Panc1 (cell line): Measurements from ENCODE around the gene ARF1. TPM values are rescaled to one million over a fixed set of nuclear protein-coding genes. Genes with fewer than 3 reads are reported as not detected.
A peak's percentile ranks its signal among the peaks of the same experiment; 100 is the strongest.

Experiments used
- ATAC-seq: fragments of 200-7000 bp; cut with Tn5 transposase; 2 replicates; pipeline ENCODE4 v1.9.1; 2020; ENCODE audit warnings: mild to moderate bottlenecking, moderate library complexity
- BruUV-seq: library from RNA; stranded (reverse); fragments of 400-500 nt; replicated peaks from 2 replicates; lab custom pipeline; 2021; lab: Mats Ljungman, UMichigan
- CTCF ChIA-PET: fragments of 300-600 bp; sonication (Branson Sonifier 250); formaldehyde crosslinking; loops from one replicate; lab custom pipeline; 2022; ENCODE audit warnings: antibody characterized with exemption; lab: Charles Lee
- POLR2A ChIA-PET: fragments of 300-600 bp; sonication (Branson Sonifier 250); formaldehyde crosslinking; loops from one replicate; lab custom pipeline; 2022; ENCODE audit warnings: antibody characterized with exemption; lab: Charles Lee
- DNase-seq: peaks from one replicate; pipeline ENCODE4 v3.0.0-alpha.2; 2010; ENCODE audit warnings: low read depth, low spot score
- H3K27ac ChIP-seq: 2 replicates; pipeline ENCODE4 v1.5.1; 2011; ENCODE audit warnings: mild to moderate bottlenecking, low read length, inconsistent platforms
- H3K27me3 ChIP-seq: fragments of 200-500 bp; sonication (Bioruptor generic); 2 replicates; pipeline ENCODE4 v1.6.0; 2014; ENCODE audit warnings: low read length, inconsistent platforms; ENCODE audit not compliant: control insufficient read depth, insufficient read depth
- H3K36me3 ChIP-seq: fragments of 200-500 bp; sonication (Bioruptor generic); 2 replicates; pipeline ENCODE4 v1.5.1; 2014; ENCODE audit warnings: inconsistent platforms, mild to moderate bottlenecking, low read length, moderate library complexity; ENCODE audit not compliant: control insufficient read depth, insufficient read depth
- H3K4me1 ChIP-seq: 2 replicates; pipeline ENCODE4 v1.5.1; 2011; ENCODE audit warnings: inconsistent platforms, mild to moderate bottlenecking, low read length, moderate library complexity; ENCODE audit not compliant: control insufficient read depth, insufficient read depth
- H3K4me3 ChIP-seq, 2 experiments: 2 replicates each; pipeline ENCODE4 v1.5.1; 2011 to 2012; ENCODE audit warnings: low read depth in 2 of 2, low read length in 2 of 2, mild to moderate bottlenecking in 2 of 2, inconsistent platforms in 1 of 2, moderate library complexity in 1 of 2
- H3K9me3 ChIP-seq: fragments of 200-500 bp; sonication (Bioruptor generic); 2 replicates; pipeline ENCODE4 v1.5.1; 2014; ENCODE audit warnings: low read depth, mild to moderate bottlenecking, inconsistent platforms, low read length, moderate library complexity; ENCODE audit not compliant: control insufficient read depth, insufficient read depth
- POLR2AphosphoS5 ChIP-seq: IDR thresholded peaks from 2 replicates; pipeline ENCODE4 v1.6.1; 2012; ENCODE audit warnings: mild to moderate bottlenecking, low read depth, low read length, moderate library complexity
- SIN3A ChIP-seq: IDR thresholded peaks from 2 replicates; pipeline ENCODE4 v1.6.1; 2012; ENCODE audit warnings: low read depth, mild to moderate bottlenecking, low read length, moderate library complexity, borderline replicate concordance; ENCODE audit not compliant: insufficient read depth
- TCF7L2 ChIP-seq: IDR thresholded peaks from 2 replicates; pipeline ENCODE4 v1.6.1; 2011; ENCODE audit warnings: mild to moderate bottlenecking, low read depth, low read length, inconsistent platforms
- in situ Hi-C: cut with HindIII; loops from 2 replicates; pipeline ENCODE4 v1.10.0; 2016; ENCODE audit warnings: low sequenced_read_pairs, low pct_unique_long_range_greater_than_20kb
- intact Hi-C: fragments of 100-400 bp; cut with micrococcal nuclease; formaldehyde crosslinking; loops from one replicate; pipeline ENCODE4 v1.10.0; 2022; ENCODE audit not compliant: unreplicated experiment
- total RNA-seq: library from RNA; stranded (reverse); gene quantifications from one replicate; pipeline ENCODE4 v1.2.1, GENCODE V29; 2021; ENCODE audit not compliant: unreplicated experiment
- TF ChIP-seq, protein P1 (sequence below), 2 experiments: IDR thresholded peaks; 2 replicates each; pipeline ENCODE4 v1.6.1; 2011 to 2012; ENCODE audit warnings: low read depth in 2 of 2, control low read depth in 1 of 2, low read length in 1 of 2, mild to moderate bottlenecking in 1 of 2, moderate library complexity in 1 of 2; ENCODE audit not compliant: insufficient read depth in 1 of 2
- TF ChIP-seq, protein P2 (sequence below): fragments of 450-650 bp; IDR thresholded peaks from 2 replicates; pipeline ENCODE4 v1.5.1; 2017; ENCODE audit warnings: mild to moderate bottlenecking

The ARF1 gene
- total RNA-seq, 1 experiment from 2014 or later, result 321 TPM

GRCh38 chr1:228108055-228108690 is 25.7 kb downstream of the ARF1 start:
- TF ChIP-seq SIN3A, result no peak
- TF ChIP-seq POLR2AphosphoS5, result no peak
- TF ChIP-seq, protein P1, sequence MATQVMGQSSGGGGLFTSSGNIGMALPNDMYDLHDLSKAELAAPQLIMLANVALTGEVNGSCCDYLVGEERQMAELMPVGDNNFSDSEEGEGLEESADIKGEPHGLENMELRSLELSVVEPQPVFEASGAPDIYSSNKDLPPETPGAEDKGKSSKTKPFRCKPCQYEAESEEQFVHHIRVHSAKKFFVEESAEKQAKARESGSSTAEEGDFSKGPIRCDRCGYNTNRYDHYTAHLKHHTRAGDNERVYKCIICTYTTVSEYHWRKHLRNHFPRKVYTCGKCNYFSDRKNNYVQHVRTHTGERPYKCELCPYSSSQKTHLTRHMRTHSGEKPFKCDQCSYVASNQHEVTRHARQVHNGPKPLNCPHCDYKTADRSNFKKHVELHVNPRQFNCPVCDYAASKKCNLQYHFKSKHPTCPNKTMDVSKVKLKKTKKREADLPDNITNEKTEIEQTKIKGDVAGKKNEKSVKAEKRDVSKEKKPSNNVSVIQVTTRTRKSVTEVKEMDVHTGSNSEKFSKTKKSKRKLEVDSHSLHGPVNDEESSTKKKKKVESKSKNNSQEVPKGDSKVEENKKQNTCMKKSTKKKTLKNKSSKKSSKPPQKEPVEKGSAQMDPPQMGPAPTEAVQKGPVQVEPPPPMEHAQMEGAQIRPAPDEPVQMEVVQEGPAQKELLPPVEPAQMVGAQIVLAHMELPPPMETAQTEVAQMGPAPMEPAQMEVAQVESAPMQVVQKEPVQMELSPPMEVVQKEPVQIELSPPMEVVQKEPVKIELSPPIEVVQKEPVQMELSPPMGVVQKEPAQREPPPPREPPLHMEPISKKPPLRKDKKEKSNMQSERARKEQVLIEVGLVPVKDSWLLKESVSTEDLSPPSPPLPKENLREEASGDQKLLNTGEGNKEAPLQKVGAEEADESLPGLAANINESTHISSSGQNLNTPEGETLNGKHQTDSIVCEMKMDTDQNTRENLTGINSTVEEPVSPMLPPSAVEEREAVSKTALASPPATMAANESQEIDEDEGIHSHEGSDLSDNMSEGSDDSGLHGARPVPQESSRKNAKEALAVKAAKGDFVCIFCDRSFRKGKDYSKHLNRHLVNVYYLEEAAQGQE (IDR thresholded peaks at IDR 0.05; ENCODE audit: insufficient read depth in 1 of 2, low read depth in 2 of 2, low read length in 1 of 2), result no peak
- TF ChIP-seq, protein P2, sequence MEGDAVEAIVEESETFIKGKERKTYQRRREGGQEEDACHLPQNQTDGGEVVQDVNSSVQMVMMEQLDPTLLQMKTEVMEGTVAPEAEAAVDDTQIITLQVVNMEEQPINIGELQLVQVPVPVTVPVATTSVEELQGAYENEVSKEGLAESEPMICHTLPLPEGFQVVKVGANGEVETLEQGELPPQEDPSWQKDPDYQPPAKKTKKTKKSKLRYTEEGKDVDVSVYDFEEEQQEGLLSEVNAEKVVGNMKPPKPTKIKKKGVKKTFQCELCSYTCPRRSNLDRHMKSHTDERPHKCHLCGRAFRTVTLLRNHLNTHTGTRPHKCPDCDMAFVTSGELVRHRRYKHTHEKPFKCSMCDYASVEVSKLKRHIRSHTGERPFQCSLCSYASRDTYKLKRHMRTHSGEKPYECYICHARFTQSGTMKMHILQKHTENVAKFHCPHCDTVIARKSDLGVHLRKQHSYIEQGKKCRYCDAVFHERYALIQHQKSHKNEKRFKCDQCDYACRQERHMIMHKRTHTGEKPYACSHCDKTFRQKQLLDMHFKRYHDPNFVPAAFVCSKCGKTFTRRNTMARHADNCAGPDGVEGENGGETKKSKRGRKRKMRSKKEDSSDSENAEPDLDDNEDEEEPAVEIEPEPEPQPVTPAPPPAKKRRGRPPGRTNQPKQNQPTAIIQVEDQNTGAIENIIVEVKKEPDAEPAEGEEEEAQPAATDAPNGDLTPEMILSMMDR, result no peak
- no peak for TF ChIP-seq TCF7L2
- DNase-seq, result no peak
- BruUV-seq, result no TSS peak
- Histone ChIP-seq H3K9me3 (no peaks in the 10 kb centered on the region), H3K27me3 (no peaks in the 10 kb centered on the region), H3K36me3 (peaks cover 2% of the 10 kb centered on the region; the same call in 1 of the 2 replicates), H3K27ac (peak overlapping the region; percentile 86), H3K4me1 (peaks cover 15% of the 10 kb centered on the region), H3K4me3 (peak overlapping the region; percentile 94 to 100)
- ChIA-PET CTCF (no interaction called here), POLR2A (no interaction called here)
- intact Hi-C loops (no loop called here), in situ Hi-C loops (no loop called here)
- no peak for ATAC-seq

GRCh38 chr1:228108742-228109072 is 26.2 kb downstream of the ARF1 start:
- ChIA-PET POLR2A (no interaction called here), CTCF (no interaction called here)
- peak overlapping the region; percentile 86 for H3K27ac ChIP-seq
- intact Hi-C loops, result no loop called here
- TF ChIP-seq POLR2AphosphoS5 (no peak), TCF7L2 (no peak), SIN3A (no peak)
- TF ChIP-seq, protein P1 (IDR thresholded peaks at IDR 0.05; ENCODE audit: insufficient read depth in 1 of 2, low read depth in 2 of 2, low read length in 1 of 2), result no peak
- TF ChIP-seq, protein P2, result no peak
- in situ Hi-C loops, result no loop called here
- H3K4me3 ChIP-seq, result peak overlapping the region; percentile 94 to 100
- peaks cover 15% of the 10 kb centered on the region for H3K4me1 ChIP-seq
- ATAC-seq (no peak), DNase-seq (no peak)
- no TSS peak for BruUV-seq
- H3K27me3 ChIP-seq, result no peaks in the 10 kb centered on the region
- H3K36me3 ChIP-seq, result peaks cover 2% of the 10 kb centered on the region; the same call in 1 of the 2 replicates
- H3K9me3 ChIP-seq, result no peaks in the 10 kb centered on the region
